ENCODE measurements around the gene CPPED1. TPM values are rescaled to one million over a fixed set of nuclear protein-coding genes. Genes with fewer than 3 reads are reported as not detected.

CPPED1 gene
- total RNA-seq: 6.1 and 8.3 TPM in 2 replicates

DNA sequence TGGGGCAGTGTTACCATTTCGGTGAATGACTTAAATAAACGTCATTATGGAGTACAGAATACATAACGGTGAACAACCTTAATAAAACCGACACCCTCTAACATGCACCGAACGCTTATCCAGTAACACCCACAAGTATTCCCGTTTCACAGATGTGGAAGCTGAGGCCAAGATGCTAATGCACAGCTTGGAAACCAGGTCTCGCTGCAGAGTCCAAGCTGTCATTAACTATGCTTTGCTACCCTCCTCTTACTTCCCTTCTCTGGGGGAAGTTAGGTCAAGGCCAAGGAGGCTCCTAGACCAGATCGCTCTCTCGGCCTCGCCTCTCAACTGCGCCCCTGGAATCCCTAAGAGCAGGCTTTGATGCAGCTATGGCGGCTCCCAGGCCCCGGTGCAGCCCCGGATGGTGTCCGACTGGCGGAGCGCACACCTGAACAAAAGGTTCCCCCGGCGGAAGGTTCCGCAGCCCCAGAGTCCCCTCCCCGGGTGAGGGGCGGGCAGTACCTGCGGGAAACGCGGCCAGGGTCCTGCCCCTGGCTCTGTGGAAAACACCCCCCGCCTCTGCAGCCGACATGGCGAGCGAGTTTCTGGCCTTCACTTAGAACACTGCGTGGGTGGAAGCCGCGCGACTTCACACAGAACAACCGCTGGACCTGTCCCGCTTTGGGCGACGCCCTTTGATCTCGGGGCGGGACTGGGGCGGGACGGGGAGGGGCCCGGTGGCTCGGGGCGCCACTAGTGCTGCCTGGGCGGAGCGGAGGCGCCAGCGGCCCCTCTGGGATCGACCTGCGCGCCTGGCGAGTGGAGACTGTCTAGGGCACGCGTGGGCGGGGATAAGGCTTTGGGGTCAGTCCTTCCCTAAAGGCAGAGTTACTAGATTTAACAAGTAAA, at the start of gene CPPED1:
TSS of gene CPPED1 (minus strand) at position 685 of the 891 bp plus-strand sequence. CDS start at position 574, 111 bp downstream.

Other genes with a start within 250 kb of the CPPED1 start
- gene SHISA9, start 97.7 kb upstream of the CPPED1 start, total RNA-seq: under 0.01 TPM in 1 of 2 replicates, not detected in the other

Measured in smooth muscle cell of trachea (primary cell).